M059J (cell line): Measurements from ENCODE around the gene SLC13A1. TPM values are rescaled to one million over a fixed set of nuclear protein-coding genes. Genes with fewer than 3 reads are reported as not detected.
"Not testable (repeated sequence)": the region's sequence is repeated elsewhere in the genome, so short reads cannot be mapped to it uniquely, and the experiment has no call there.

Source experiments
- DNase-seq: peaks from one replicate; pipeline ENCODE4 v3.0.0-alpha.2; 2012; ENCODE audit warnings: low read depth
- total RNA-seq: library from RNA; depleted of rRNA; stranded (reverse); fragments of >200 nt; shearing (Covaris generic); gene quantifications from 2 replicates; pipeline ENCODE4 v1.2.3, GENCODE V29; 2014; rRNA removed

The SLC13A1 gene
- total RNA-seq, 1 experiment from 2014 or later, result not detected

DNA sequence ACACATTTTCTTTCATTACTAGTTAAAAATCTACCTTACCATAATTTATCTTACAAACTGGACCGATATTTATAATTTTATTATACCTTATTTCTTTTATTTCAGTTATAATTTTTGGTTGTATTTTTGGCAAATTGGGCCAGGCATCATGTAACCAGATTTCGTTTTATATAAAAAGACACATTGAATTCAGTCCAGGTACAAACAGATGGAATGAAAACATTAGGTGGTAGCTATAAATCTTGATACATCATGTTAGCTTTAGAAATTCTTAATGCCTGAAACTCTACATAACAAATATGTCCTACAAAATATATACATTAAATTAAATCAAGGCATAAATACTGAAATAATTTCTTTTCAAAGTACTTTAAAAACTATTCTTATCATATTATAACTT, 73.1 kb downstream of the SLC13A1 start:
- DNase-seq, result no peak

DNA sequence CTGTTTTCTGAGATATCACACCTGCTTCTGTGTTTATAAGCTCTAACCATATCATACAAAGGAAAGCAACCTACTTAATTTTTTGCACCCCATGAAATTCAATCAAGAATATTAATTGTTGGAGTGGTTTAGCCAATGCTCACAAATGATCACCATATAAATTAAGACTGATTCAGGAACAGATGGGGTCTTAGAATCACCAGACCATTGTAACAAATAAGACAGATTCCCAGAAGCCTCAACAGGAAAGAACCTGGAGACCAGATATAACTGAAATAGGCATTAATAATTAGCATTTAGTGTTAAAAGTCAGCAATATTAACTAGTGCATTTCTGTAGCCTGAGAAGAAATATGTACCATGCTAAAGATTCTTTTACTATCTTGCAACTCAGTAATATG, 73.6 kb downstream of the SLC13A1 start:
- no peak for DNase-seq

DNA sequence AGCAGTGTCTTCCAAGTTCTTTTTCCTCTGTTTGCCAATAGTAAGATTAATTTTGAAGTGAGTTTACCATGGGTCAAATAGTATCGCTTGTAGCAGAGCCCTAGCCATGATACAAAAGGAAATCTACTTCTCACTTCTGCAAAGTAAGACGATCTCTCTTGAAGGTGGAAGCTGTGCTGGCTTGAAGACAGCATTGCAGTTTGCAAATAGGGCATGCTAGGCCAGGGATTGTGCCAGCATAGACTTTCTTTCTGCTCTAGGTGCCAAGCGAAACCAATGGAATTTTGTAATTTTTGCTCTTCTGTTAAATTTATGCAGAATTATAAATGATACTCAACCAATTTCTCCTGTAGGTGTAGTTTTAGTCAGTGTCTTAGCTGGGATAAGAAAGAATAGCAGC, 74.5 kb downstream of the SLC13A1 start:
- no peak for DNase-seq

DNA sequence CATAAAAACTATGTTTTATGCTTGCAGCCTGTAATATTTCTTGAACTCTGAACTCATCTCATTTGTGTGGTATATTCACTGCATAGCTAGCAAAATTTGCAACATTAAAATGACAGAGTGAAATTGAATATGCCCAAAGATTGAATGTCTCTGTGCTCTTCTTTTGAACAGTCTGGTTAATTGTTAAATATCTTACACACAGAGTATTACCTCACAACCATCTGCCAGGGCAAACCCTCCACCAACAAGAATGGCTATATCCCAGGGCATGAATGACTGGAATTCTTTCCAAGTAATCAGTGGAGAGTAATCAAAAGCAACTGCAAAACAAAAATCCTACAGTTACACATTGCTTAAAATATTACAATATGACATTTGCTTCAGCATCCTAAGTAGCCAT, 76.9 kb downstream of the SLC13A1 start:
- DNase-seq, result no peak

DNA sequence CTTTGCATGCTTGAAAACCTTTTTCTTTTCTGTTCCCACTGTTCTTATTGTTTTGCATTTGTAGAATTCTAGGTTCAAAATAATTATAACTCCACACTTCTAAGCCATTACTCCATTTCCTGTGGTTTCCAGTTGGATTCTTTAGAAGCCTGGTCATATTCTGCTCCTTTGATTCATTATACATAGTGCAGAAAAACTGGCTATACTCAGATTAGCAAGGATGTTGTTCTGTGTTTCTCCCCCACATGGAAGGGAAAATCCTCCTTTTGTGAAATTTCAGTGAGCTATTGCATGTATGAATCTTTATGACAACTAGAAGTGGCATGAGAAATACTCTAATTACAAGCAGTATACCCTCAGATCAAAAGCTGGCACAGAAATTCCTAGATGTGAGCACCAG, 79.5 kb downstream of the SLC13A1 start:
- no peak for DNase-seq

DNA sequence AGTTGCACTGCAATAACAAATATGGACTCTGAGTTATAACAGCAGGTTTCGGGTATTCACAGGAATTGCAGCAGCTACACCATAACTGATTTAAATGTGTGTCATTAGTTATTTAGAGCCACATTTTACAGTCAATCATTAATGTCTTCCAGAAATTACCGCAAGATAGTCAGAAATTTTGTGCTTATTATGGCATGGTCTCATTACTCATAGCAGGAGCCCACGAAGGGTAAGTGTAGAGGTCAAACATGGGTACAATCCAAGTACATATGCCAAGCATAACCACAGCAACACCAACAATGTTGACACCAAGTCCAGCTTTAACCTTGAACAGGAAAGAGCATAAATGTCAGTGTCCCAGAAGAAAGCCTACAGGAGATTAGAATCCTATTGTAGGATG, 84.4 kb downstream of the SLC13A1 start:
- no peak for DNase-seq

DNA sequence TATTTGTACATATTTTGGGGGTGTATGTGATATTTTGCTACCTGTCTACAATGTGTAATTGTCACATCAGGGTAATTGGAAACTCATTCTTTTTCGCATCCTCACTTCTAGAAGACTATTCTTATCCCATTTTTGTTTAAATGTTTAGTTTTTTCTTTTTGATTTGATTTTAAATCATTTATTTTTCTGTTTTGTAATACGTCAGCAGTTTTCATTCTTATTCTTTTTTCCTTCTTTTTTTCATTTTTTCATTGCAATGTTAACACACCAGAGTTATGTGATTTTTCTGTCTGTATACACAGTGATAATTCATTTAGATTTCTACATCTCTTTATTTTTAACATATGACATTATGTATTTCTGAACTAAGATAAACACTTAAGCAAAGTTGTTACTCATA, 85.5 kb downstream of the SLC13A1 start:
- DNase-seq, result no peak

DNA sequence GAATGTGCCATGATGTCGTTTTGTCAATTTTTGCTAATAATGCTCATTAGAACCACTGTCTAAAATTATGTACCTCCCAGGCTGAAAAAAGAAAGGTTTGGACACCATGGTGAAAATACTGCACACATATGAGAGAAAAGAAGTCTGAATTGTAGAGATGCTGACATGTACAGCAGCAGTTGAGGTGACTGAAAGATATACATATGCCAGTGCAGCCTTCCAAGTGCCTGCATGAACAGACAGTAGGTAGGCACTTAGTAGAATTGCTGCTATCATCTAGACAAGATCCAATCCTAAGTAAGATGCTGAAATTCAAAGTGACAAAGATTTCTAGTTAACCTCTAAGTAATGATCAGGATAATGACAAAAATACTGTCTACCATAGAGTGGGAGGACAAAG, 86.9 kb downstream of the SLC13A1 start:
- no peak for DNase-seq

DNA sequence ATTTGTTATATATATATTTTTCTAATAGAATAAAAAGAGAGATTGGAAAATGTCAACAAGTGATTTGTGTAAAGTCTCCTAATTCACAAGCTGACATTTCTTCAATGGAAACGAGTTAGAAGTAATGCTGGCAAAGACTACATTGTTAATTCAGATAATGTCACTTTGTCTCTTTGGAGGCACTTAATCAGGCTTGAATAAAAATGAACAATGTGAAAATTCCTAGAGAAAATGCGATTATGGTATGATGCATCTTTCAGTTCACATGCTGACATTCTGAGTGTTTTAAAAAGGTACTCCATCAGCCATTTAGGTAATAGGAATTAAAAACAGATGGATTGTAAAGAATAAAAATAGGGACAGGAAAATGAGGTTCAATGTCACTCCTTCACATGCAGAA, 100.1 kb downstream of the SLC13A1 start:
- DNase-seq, result no peak

DNA sequence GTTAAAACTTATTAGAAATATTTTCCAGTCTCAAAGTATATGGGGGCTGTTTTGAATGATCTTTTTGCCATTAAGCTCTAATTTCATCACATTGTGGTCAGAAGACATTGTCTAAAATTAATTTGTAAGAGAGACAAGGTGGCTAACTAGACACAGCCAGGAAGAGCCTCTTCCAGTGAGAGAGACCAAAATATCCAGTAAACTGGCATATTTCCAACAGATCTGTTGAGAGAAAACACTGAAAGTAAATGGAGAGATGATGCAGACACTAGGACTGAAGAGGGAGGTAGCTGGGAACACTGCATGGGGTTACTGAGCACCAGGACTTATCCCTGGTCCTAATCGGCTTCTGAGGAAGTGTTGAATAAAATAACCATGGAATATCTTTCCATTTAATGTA, 102.8 kb downstream of the SLC13A1 start:
- no peak for DNase-seq

DNA sequence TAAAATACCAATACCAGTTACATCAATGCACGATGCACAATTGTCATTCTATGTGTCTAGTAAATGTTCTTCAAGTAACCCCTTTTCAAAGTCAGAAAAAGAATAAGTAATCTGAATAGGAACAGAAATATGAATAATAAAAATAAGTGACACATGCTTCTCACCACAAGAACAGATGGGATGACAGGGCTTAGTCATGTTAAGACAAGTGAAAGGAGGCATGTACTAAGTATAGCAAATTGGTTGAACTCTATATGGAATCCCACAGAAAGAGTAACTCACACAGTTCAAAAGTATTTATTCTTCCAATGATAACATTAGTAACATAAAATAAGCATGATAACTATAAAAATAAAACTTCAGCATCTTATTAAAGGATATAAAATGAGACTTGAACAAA, 103.3 kb downstream of the SLC13A1 start:
- DNase-seq, result no peak

DNA sequence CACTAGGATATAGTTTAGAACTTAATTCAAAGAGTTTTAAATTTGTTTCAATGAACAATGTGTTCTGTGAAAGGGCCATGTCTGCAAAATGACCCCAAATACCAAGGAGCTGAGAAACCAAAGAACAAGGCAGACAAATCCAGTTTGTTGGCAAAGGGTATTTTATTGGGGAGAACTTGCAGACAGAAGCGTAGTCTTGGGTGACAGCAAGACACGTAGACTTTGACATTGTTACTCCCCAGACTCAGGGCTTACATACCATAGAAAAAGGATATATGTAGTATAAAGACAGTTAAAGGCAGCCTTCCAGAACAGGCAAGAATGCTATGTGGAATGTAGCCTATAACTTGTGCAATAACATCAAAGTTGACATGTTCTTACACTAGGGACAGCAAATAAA, 109.3 kb downstream of the SLC13A1 start:
- DNase-seq, result no peak

DNA sequence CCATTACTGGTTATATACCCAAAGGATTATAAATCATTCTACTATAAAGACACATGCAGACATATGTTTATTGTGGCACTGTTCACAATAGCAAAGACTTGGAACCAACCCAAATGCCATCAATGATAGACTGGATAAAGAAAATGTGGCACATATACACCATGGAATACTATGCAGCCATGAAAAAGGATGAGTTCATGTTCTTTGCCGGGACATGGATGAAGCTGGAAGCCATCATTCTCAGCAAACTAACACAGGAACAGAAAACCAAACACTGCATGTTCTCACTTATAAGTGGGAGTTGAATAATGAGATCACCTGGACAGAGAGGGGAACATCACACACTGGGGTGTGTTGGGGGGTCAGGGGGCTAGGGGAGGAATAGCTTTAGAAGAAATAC, 112.9 kb downstream of the SLC13A1 start:
- not testable (repeated sequence) for DNase-seq

DNA sequence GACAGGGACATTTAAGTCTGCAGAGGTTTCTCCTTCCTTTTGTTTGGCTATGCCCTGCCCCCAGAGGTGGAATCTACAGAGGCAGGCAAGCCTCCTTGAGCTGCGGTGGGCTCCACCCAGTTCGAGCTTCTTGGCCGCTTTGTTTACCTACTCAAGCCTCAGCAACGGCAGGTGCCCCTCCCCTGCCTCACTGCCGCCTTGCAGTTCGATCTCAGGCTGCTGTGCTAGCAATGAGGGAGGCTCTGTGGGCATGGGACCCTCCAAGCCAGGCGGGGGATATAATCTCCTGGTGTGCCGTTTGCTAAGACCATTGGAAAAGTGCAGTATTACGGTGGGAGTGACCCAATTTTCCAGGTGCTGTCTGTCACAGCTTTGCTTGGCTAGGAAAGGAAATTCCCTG, 114.9 kb downstream of the SLC13A1 start:
- DNase-seq, result not testable (repeated sequence)

DNA sequence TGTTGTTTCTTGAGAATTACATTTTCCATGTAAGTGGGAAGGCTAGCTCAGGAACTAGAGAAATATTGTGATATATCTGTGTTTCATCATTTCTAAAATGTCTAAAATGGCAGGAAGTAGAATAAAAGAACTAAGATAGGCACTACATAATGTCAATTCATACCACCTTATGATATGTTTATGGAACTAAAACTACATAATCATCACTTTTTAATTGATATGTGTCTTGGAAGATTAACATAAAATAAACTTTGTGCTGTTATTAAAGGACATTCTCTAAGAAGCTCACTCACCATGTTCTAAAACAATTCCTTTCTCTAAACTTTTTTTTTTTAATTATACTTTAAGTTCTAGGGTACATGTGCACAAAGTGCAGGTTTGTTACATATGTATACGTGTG, 120.7 kb downstream of the SLC13A1 start:
- no peak for DNase-seq

DNA sequence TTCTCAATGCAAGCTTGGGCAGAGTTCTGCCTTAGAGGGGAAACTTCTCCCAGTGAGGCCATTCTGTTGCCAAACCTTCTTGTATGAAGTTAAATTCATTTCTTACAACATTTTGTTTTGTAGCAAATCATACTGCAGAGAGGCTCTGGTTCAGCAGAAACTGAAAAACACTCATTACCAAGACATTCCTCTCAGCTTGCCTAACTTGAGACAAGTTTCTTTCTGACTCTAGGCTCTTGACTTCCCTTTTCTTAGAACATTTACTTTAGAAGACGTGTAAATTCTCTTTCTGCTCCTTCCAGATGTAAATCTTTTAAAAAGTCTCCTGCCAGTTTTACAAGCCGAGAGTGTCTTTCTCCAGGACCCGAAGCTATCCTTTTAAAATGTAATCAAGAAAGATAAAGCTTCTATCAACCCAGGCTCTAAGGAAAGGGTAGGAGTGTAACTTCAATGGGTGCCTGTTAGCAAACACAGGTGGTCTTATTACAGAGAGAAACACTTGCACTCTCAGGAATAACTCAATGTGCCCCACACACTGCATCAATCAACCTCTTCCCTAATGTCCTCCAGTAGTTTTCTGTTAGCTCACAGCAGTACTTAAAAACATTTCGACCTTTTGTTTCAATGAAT, 123.8 kb downstream of the SLC13A1 start:
- no peak for DNase-seq

DNA sequence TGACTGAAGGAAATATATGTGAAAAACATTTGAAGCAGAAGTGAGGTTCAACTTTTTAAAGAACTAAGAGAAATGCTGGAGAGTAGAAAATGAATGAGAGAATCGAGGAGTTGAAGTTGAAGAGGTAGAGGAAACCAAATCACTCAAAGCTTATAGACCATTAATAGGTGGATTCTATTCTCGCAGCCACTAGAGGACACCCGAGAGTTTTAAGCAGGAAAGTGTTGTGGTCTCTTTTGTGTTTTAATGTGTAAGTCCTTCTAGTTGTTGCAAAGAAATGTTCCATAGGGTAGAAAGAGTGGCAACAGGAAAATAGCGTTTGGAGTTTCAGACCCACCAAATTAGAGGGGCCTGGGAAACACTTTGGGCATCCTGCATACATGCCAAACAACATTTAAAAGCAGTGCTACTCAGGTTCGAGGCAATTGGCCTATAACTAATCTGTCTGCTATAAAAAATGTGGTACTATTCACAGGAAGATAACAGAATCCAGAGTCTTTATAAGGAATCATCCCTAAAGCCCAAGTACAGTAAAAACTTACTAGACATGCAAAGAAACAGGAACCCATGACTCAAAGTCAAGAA, 129.0 kb downstream of the SLC13A1 start:
- DNase-seq, result no peak

DNA sequence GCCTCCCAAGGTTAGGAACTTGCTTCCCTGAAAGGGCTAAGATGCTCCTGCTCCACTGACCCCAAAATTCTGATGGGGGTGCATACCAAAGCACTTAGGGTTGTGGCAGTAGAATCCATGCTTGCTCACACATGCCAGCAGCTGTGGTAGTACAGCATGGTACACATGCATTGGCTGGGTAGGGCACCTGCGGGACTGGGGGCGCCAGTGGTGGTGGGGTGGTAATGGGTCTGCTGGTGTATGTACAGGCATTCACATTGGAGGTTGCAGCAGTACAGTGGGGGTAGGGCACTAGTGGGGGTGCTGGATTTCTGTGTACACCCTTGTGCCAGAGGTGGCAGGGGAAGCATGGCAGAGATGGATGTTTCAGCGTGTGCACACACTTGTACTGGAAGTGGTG, 132.0 kb downstream of the SLC13A1 start:
- no peak for DNase-seq

Other genes with a start within 250 kb of the SLC13A1 start
- not detected in 2 replicates for gene TAS2R16, start 204.3 kb downstream of the SLC13A1 start, total RNA-seq